ENCODE results near the gene PLCL1. TPM values are rescaled to one million over a fixed set of nuclear protein-coding genes. Genes with fewer than 3 reads are reported as not detected.

PLCL1 gene
- total RNA-seq, 2 donors from 2014 or later: 1.3 to 4.9 TPM

DNA sequence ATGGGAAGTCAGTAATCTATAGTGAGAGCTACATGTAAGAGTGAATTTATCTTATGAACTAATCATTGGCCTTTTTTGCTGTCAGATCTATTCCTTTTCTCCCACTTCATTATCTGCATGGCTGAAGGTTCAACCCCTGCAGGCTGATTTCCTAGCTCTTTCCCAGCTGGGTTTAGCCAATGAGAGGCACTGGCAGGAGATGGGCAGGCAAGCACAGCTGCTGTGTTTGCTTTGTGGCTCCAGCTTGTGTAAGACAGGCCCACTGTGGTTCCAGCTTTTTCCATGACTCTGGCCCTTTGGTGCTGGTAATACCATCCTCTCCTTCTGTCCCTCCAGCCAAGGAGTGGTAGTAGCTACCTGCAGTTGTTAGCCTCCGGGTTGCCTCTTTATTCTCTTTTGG, 248.8 kb downstream of the PLCL1 start:
- Mint-ChIP-seq H3K9me3 (peaks cover 4 to 6% of the 10 kb centered on the region in 2 donors), H3K27ac (no peak overlapping the region), H3K36me3 (peaks cover 0 to 7% of the 10 kb centered on the region in 2 donors)
- no peak for DNase-seq (ENCODE audit: low spot score in 2 of 2)
- no peak for ATAC-seq

GRCh38 chr2:198053776-198054175, 249.4 kb downstream of the PLCL1 start:
- H3K9me3 Mint-ChIP-seq: no peaks in the 10 kb centered on the region

DNA sequence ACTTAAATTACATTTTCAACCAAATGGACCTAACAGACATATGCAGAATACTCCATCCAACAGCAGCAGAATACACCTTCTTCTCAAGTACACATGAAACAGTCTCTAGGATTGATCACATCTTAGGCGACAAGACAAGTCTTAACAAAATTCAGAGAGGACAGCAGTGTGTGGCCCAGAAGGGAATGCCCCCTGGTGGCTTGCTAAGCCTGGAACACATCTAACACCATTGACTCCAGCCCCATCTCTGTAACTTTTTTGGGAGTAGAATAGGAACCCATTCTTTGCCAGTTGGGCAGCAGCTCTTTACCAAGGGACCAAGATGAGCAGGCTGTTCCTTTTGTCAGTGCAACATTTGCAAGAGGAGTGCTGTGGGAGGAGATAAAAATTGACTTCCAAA, 249.9 kb downstream of the PLCL1 start:
- peak in 1 of 2 donors; percentile 27 for DNase-seq (ENCODE audit: low spot score in 2 of 2)
- no peaks in the 10 kb centered on the region for H3K9me3 Mint-ChIP-seq
- peak; percentile 75 to 85 for ATAC-seq
- H3K27ac Mint-ChIP-seq: peak overlapping the region in 1 of 2 donors; percentile 38
- H3K36me3 Mint-ChIP-seq: no peaks in the 10 kb centered on the region

More at GRCh38 chr2:198053776-198054175, 249.4 kb downstream of the PLCL1 start:
- DNase-seq (ENCODE audit: low spot score in 2 of 2) (no peak), ATAC-seq (no peak)
- Mint-ChIP-seq H3K36me3 (peaks cover 0 to under 1% of the 10 kb centered on the region in 2 donors), H3K27ac (no peak overlapping the region)

DNA sequence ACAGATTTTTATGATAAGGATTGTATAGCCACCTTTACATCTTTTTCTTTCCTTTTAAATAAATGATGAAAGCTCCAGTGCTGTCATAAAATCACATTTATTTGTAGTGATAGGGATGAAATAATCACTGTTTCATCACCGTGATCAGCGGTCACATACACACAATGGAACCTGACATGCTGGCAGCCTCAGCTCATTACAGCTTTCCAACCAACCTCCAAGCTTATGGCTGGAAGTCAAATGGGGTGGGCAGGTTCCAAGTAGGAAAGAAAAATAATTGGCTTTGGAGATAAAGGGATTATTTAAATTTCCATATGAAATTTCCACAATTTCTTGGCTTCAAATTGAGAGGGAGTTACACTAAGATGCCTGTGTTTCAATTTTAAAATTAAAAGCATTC, 251.3 kb downstream of the PLCL1 start:
- no peak for DNase-seq (ENCODE audit: low spot score in 2 of 2)
- ATAC-seq: no peak
- Mint-ChIP-seq H3K36me3 (no peaks in the 10 kb centered on the region), H3K27ac (no peak overlapping the region), H3K9me3 (no peaks in the 10 kb centered on the region)

- no peaks in the 10 kb centered on the region for H3K36me3 Mint-ChIP-seq
- DNase-seq (ENCODE audit: low spot score in 2 of 2) (no peak), ATAC-seq (no peak)
- H3K9me3 Mint-ChIP-seq: no peaks in the 10 kb centered on the region
- H3K27ac Mint-ChIP-seq: no peak overlapping the region
Measured at GRCh38 chr2:198056836-198057235, 252.4 kb downstream of the PLCL1 start.

DNA sequence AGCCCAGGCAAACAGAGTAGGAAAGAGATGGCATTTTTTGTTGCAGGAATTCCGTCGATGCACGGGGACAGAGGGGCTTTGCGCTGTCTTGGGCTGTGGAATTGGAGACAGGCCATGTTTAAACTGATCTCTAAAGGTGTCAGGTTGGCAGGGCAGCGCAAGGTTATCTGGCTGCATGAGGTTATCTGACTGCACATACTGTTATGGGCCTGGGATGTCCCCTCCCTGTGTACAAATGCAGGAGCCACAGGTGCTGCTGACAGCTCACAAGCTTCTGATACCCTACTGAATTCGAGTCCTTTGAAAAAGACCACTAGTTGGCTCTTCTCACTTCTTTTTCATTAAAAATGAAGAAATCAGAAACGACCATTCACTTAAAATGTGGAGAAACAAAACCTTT, 255.4 kb downstream of the PLCL1 start:
- no peaks in the 10 kb centered on the region for H3K9me3 Mint-ChIP-seq
- H3K36me3 Mint-ChIP-seq: no peaks in the 10 kb centered on the region
- DNase-seq (ENCODE audit: low spot score in 2 of 2): no peak
- no peak for ATAC-seq
- no peak overlapping the region for H3K27ac Mint-ChIP-seq

DNA sequence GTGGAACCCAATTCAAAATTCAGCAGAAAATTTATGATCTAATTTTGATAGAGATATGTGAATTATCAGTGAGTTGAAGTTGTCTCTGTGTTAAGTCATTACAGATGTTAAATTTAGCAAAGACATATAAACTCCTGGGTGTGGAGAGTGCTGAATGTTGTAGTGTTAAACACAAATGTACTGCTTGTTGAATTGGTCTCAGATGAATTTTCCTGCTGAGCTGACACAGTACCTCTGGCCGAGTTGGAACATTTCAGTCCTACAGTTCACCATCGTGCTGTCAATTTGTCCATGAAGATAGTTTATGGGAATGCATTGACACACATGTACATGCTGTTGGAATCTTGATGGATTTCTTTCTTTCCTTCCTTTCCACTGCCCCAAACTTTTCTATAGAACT, 255.9 kb downstream of the PLCL1 start:
- H3K27ac Mint-ChIP-seq: no peak overlapping the region
- DNase-seq (ENCODE audit: low spot score in 2 of 2): no peak
- ATAC-seq: no peak
- no peaks in the 10 kb centered on the region for H3K36me3 Mint-ChIP-seq
- H3K9me3 Mint-ChIP-seq: no peaks in the 10 kb centered on the region

- ATAC-seq: peak in 1 of 2 donors; percentile 72
- no peak for DNase-seq (ENCODE audit: low spot score in 2 of 2)
- H3K36me3 Mint-ChIP-seq: no peaks in the 10 kb centered on the region
- H3K9me3 Mint-ChIP-seq: no peaks in the 10 kb centered on the region
- H3K27ac Mint-ChIP-seq: no peak overlapping the region
Measured at GRCh38 chr2:198062826-198063225, 258.4 kb downstream of the PLCL1 start.

DNA sequence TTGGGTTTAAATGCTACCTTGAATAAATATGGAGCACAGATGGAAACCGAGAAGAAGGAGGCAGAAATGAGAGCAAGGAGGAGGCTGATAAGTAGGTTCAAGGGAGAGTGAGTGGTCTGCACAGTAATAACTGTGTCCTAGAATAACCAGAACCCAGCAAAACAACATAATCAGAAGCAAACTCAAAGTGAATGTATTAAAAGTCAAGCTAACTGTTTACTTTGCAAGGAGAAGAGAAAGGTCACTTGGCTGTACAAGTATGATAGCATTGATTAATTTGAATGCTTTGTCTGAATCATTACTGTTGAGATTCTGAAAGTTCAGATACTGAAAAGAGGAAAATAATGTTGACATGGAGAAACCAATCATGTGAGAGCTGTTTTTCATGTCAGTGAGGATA, 258.8 kb downstream of the PLCL1 start:
- H3K27ac Mint-ChIP-seq: no peak overlapping the region
- no peaks in the 10 kb centered on the region for H3K9me3 Mint-ChIP-seq
- no peaks in the 10 kb centered on the region for H3K36me3 Mint-ChIP-seq
- peak; percentile 29 to 82 for ATAC-seq
- no peak for DNase-seq (ENCODE audit: low spot score in 2 of 2)

- H3K27ac Mint-ChIP-seq: no peak overlapping the region
- no peaks in the 10 kb centered on the region for H3K36me3 Mint-ChIP-seq
- H3K9me3 Mint-ChIP-seq: no peaks in the 10 kb centered on the region
- ATAC-seq (no peak), DNase-seq (ENCODE audit: low spot score in 2 of 2) (no peak)
Measured at GRCh38 chr2:198065322-198065721, 260.9 kb downstream of the PLCL1 start.

DNA sequence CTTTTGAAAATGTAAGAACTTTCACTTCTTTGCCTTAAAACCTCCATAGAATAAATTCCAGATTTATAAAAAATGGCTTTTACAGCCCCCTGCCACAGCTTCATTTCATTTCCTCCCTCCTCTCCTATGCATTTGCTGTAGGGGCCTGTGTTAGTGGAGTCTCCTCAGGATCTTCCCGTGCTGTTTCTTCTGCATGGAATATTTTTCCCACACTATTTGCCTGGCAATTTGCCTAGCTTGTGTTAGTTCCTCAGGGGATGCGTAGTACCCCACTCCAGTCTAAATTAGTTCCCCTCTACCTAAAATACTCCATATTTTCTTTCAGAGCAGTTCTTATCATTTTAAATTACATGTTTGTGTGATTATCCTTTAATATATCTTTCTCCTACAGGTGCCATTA, 262.2 kb downstream of the PLCL1 start:
- no peak for DNase-seq (ENCODE audit: low spot score in 2 of 2)
- H3K36me3 Mint-ChIP-seq: no peaks in the 10 kb centered on the region
- no peak overlapping the region for H3K27ac Mint-ChIP-seq
- H3K9me3 Mint-ChIP-seq: no peaks in the 10 kb centered on the region
- no peak for ATAC-seq

DNA sequence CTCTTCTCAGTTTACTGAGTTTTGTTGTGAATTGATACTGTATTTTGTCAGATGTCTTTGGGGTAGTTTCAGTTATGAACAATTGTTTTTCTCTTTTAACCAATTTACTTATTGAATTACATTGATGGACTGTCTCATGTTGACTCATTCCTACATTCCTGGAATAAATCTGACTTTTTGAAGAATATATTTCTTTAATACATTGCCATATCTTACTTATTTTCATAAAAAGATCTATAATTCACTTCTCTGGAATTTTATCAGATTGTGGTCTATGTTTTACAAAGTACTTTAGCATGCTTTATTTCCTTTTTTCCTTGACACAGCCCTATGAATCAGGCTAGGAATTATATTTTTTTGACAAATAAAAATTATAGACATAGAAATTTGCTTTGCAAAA, 268.3 kb downstream of the PLCL1 start:
- DNase-seq (ENCODE audit: low spot score in 2 of 2) (no peak), ATAC-seq (no peak)
- H3K36me3 Mint-ChIP-seq: peaks cover 0 to 6% of the 10 kb centered on the region in 2 donors
- H3K27ac Mint-ChIP-seq: no peak overlapping the region
- peaks cover 0 to 4% of the 10 kb centered on the region in 2 donors for H3K9me3 Mint-ChIP-seq

DNA sequence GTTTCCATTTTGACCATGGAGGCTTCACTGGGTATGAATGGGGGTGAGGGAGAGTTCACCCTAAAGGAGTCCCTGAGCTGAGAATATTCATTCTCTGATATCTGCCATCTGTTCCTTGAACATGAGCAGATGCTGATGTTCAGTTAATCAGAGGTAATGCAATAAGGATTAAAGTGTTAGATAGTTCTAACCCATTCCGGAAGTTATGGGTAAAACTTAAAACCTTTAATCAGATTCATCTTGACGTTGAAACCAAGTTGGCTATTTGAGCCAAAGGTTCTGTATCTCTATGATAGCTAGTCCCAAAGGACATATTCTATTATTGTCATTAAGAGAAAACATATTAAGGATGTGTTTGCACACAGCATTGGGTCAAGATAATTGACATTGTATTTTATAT, 268.9 kb downstream of the PLCL1 start:
- H3K36me3 Mint-ChIP-seq: peaks cover 0 to 9% of the 10 kb centered on the region in 2 donors
- H3K9me3 Mint-ChIP-seq: peaks cover 0 to 7% of the 10 kb centered on the region in 2 donors
- DNase-seq (ENCODE audit: low spot score in 2 of 2) (no peak), ATAC-seq (no peak)
- no peak overlapping the region for H3K27ac Mint-ChIP-seq

- no peak for ATAC-seq
- Mint-ChIP-seq H3K36me3 (peaks cover 3 to 9% of the 10 kb centered on the region in 2 donors), H3K9me3 (peaks cover 0 to 14% of the 10 kb centered on the region in 2 donors), H3K27ac (no peak overlapping the region)
- no peak for DNase-seq (ENCODE audit: low spot score in 2 of 2)
Measured at GRCh38 chr2:198077477-198077876, 273.1 kb downstream of the PLCL1 start.

GRCh38 chr2:198080879-198081765, 276.7 kb downstream of the PLCL1 start:
- ATAC-seq (no peak), DNase-seq (ENCODE audit: low spot score in 2 of 2) (no peak)
- Mint-ChIP-seq H3K27ac (no peak overlapping the region), H3K36me3 (peaks cover 14 to 18% of the 10 kb centered on the region in 2 donors), H3K9me3 (peaks cover 0 to 14% of the 10 kb centered on the region in 2 donors)

DNA sequence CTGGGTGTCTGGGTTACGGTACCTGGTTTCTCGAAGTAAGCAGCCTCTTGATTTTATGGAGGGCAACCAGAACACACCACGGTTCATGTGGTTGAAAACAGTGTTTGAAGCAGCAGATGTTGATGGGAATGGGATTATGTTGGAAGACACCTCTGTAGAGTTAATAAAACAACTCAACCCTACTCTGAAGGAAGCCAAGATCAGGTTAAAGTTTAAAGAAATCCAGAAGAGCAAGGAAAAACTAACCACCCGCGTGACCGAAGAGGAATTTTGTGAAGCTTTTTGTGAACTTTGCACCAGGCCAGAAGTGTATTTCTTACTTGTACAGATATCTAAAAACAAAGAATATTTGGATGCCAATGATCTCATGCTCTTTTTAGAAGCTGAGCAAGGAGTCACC, 279.8 kb downstream of the PLCL1 start:
- H3K9me3 Mint-ChIP-seq: peaks cover 0 to 7% of the 10 kb centered on the region in 2 donors
- DNase-seq (ENCODE audit: low spot score in 2 of 2) (no peak), ATAC-seq (no peak)
- no peak overlapping the region for H3K27ac Mint-ChIP-seq
- H3K36me3 Mint-ChIP-seq: peaks cover 9 to 22% of the 10 kb centered on the region in 2 donors

DNA sequence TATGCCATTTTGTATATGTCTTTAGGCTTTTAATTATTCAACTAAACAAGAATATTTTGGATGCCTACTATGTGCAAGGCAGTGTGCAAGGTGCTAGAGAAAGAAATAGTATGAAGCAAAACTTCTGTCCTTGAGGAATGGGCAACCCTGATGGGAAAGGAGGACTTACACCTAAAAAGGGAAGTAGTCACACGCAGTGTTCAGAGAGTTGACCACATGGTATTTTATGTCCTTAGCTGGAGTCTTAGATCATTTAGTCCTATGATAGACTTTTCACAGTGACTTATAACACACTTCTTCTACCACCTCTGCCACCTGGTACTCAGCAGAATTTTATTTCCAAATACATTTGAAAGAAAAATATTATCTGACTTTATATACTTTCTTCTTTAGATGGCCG, 291.6 kb downstream of the PLCL1 start:
- no peak for DNase-seq (ENCODE audit: low spot score in 2 of 2)
- no peak for ATAC-seq
- no peak overlapping the region for H3K27ac Mint-ChIP-seq
- H3K36me3 Mint-ChIP-seq: no peaks in the 10 kb centered on the region
- H3K9me3 Mint-ChIP-seq: no peaks in the 10 kb centered on the region

DNA sequence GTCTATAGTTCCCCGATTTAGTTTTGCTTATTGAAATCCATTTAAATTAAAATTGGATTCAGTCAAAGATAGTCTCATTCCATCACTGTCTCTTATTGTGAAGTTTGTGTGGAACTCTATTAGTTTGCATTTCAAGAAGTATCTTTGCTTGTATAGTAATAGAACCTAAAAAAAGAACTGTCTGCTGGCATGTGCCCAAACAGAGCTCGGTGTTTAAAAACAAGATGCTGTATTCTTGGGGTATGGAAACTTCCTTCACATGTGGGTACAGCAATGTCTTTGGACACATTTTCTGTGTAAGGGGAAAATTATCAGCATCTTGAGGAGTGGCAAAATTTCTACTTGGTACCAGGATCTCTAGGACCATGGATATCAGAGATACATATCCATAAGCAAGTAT, 292.6 kb downstream of the PLCL1 start:
- Mint-ChIP-seq H3K27ac (no peak overlapping the region), H3K36me3 (peaks cover 0 to 5% of the 10 kb centered on the region in 2 donors), H3K9me3 (no peaks in the 10 kb centered on the region)
- no peak for DNase-seq (ENCODE audit: low spot score in 2 of 2)
- no peak for ATAC-seq
